Prostate gland (tissue), 2 donors: ENCODE measurements around the gene HERPUD1. TPM values are rescaled to one million over a fixed set of nuclear protein-coding genes. Genes with fewer than 3 reads are reported as not detected.
"Not testable (repeated sequence)": the region's sequence is repeated elsewhere in the genome, so short reads cannot be mapped to it uniquely, and the experiment has no call there.

Experiments
- DNase-seq: peaks from one replicate; pipeline ENCODE4 v3.0.0-alpha.2; 2019; ENCODE audit warnings: low spot score
- H3K27ac ChIP-seq, 2 donors: fragments of 200-600 bp; sonication (generic); 2 replicates each; pipeline ENCODE4 v1.5.1; 2017 to 2019
- H3K27me3 ChIP-seq: fragments of 200-600 bp; sonication (generic); replicated peaks from 2 replicates; pipeline ENCODE4 v1.5.1; 2019; ENCODE audit not compliant: insufficient read depth
- H3K36me3 ChIP-seq, 2 donors: fragments of 200-600 bp; sonication (generic); 1 replicate in 1 of 2; 2 replicates in 1 of 2; pipeline versions ENCODE4 v1.5.1 to v1.8.1; 2017 to 2019
- H3K4me1 ChIP-seq: fragments of 200-600 bp; sonication (generic); replicated peaks from 2 replicates; pipeline ENCODE4 v1.5.1; 2019
- H3K4me3 ChIP-seq, 2 donors: fragments of 200-600 bp; sonication (generic); 2 replicates each; pipeline ENCODE4 v1.5.1; 2017 to 2019
- H3K9me3 ChIP-seq: fragments of 200-600 bp; sonication (generic); 2 replicates; pipeline ENCODE4 v1.5.1; 2017
- CTCF ChIP-seq, 4 experiments: fragments of 200-600 bp in 2 of 4; fragments of 450-650 bp in 2 of 4; sonication (generic) in 2 of 4; IDR thresholded peaks; 1 replicate in 3 of 4; 2 replicates in 1 of 4; pipeline ENCODE4 v1.5.1; 2016 to 2019; ENCODE audit warnings: antibody characterized with exemption in 4 of 4, mild to moderate bottlenecking in 2 of 4, moderate library complexity in 2 of 4
- POLR2A ChIP-seq: fragments of 450-650 bp; IDR thresholded peaks from one replicate; pipeline ENCODE4 v1.6.1; 2016; ENCODE audit warnings: antibody characterized with exemption, mild to moderate bottlenecking
- POLR2AphosphoS5 ChIP-seq: sonication (generic); formaldehyde crosslinking; IDR thresholded peaks from one replicate; pipeline ENCODE4 v1.6.1; 2017; ENCODE audit warnings: antibody characterized with exemption
- WGBS: methylation state at CpG from one replicate; pipeline ENCODE4 v1.1.5; 2018; 5-methylcytosine and 5-hydroxymethylcytosine counted together
- intact Hi-C: fragments of 100-400 bp; cut with DNase I; formaldehyde crosslinking; loops from one replicate; pipeline ENCODE4 v1.14.2; 2022
- total RNA-seq, 2 donors: library from RNA; depleted of rRNA; stranded (reverse); fragments of >200 nt; gene quantifications; one replicate each; pipeline ENCODE4 v1.1.0, GENCODE V29; 2016

HERPUD1 gene
- total RNA-seq, 2 donors from 2014 or later = 365 to 952 TPM

- H3K4me1 ChIP-seq = no peaks in the 10 kb centered on the region
- intact Hi-C loops = no loop called here
- no peak for DNase-seq
- H3K27ac ChIP-seq = no peak overlapping the region
- H3K9me3 ChIP-seq = no peaks in the 10 kb centered on the region
- H3K36me3 ChIP-seq = no peaks in the 10 kb centered on the region
- 100% methylated on average over 2 of the region's 2 CpGs for WGBS
- no peaks in the 10 kb centered on the region for H3K27me3 ChIP-seq
- TF ChIP-seq CTCF (IDR thresholded peaks at IDR 0.05) = no peak
- no peak for TF ChIP-seq POLR2A
- no peak for TF ChIP-seq POLR2AphosphoS5
- no peak overlapping the region for H3K4me3 ChIP-seq
These were observed 54.0 kb downstream of the HERPUD1 start for GRCh38 chr16:56985962-56986360.

GRCh38 chr16:56986361-56986760 lies 54.4 kb downstream of the HERPUD1 start:
- no peaks in the 10 kb centered on the region for H3K9me3 ChIP-seq
- no peaks in the 10 kb centered on the region for H3K36me3 ChIP-seq
- no peaks in the 10 kb centered on the region for H3K27me3 ChIP-seq
- no peak for DNase-seq
- no peak overlapping the region for H3K27ac ChIP-seq
- WGBS = 84% methylated on average over 1 of the region's 1 CpG
- no peak for TF ChIP-seq POLR2AphosphoS5
- TF ChIP-seq CTCF (IDR thresholded peaks at IDR 0.05) = no peak
- no peak for TF ChIP-seq POLR2A
- H3K4me3 ChIP-seq = no peak overlapping the region
- H3K4me1 ChIP-seq = no peaks in the 10 kb centered on the region
- intact Hi-C loops = no loop called here

GRCh38 chr16:56986908-56987307 lies 55.0 kb downstream of the HERPUD1 start:
- H3K27me3 ChIP-seq, H3K4me3 ChIP-seq, H3K9me3 ChIP-seq, H3K27ac ChIP-seq, intact Hi-C loops, H3K4me1 ChIP-seq, H3K36me3 ChIP-seq, DNase-seq: not testable (repeated sequence)
- 89% methylated on average over 4 of the region's 4 CpGs for WGBS

GRCh38 chr16:56987692-56988091 lies 55.8 kb downstream of the HERPUD1 start:
- WGBS = 93% methylated on average over 2 of the region's 2 CpGs
- intact Hi-C loops = loop anchor here (2.0 kb wide), 1 partner anchor 55 kb away; the partner anchor contains the start of gene HERPUD1

GRCh38 chr16:56988161-56988947 lies 56.4 kb downstream of the HERPUD1 start:
- H3K4me1 ChIP-seq = peaks cover 4% of the 10 kb centered on the region
- H3K27me3 ChIP-seq = no peaks in the 10 kb centered on the region
- H3K36me3 ChIP-seq = no peaks in the 10 kb centered on the region
- WGBS = 89% methylated on average over 6 of the region's 6 CpGs
- H3K4me3 ChIP-seq = peak overlapping the region; percentile 57 to 78
- no peak for DNase-seq
- no peaks in the 10 kb centered on the region for H3K9me3 ChIP-seq
- intact Hi-C loops = loop anchor here (2.0 kb wide), 1 partner anchor 56 kb away; the partner anchor contains the start of gene HERPUD1
- TF ChIP-seq POLR2A = no peak
- H3K27ac ChIP-seq = peak overlapping the region; percentile 67 to 73

More at GRCh38 chr16:56987692-56988091, 55.8 kb downstream of the HERPUD1 start:
- no peak overlapping the region for H3K27ac ChIP-seq
- no peak overlapping the region for H3K4me3 ChIP-seq
- no peaks in the 10 kb centered on the region for H3K36me3 ChIP-seq
- peaks cover 4% of the 10 kb centered on the region for H3K4me1 ChIP-seq
- no peaks in the 10 kb centered on the region for H3K9me3 ChIP-seq
- no peak for DNase-seq
- H3K27me3 ChIP-seq = no peaks in the 10 kb centered on the region
- TF ChIP-seq POLR2A (no peak), CTCF (IDR thresholded peaks at IDR 0.05) (no peak), POLR2AphosphoS5 (no peak)
